Prostate gland (tissue), 2 donors: ENCODE data around the gene GP9.

Experiments
- POLR2A ChIP-seq: fragments of 450-650 bp; IDR thresholded peaks from one replicate; pipeline ENCODE4 v1.6.1; 2016; ENCODE audit warnings: antibody characterized with exemption, mild to moderate bottlenecking
- POLR2AphosphoS5 ChIP-seq: sonication (generic); formaldehyde crosslinking; IDR thresholded peaks from one replicate; pipeline ENCODE4 v1.6.1; 2017; ENCODE audit warnings: antibody characterized with exemption
- TF ChIP-seq, protein P1 (sequence below), 4 experiments: fragments of 200-600 bp in 2 of 4; fragments of 450-650 bp in 2 of 4; sonication (generic) in 2 of 4; IDR thresholded peaks; 1 replicate in 3 of 4; 2 replicates in 1 of 4; pipeline ENCODE4 v1.5.1; 2016 to 2019; ENCODE audit warnings: antibody characterized with exemption in 4 of 4, mild to moderate bottlenecking in 2 of 4, moderate library complexity in 2 of 4

DNA sequence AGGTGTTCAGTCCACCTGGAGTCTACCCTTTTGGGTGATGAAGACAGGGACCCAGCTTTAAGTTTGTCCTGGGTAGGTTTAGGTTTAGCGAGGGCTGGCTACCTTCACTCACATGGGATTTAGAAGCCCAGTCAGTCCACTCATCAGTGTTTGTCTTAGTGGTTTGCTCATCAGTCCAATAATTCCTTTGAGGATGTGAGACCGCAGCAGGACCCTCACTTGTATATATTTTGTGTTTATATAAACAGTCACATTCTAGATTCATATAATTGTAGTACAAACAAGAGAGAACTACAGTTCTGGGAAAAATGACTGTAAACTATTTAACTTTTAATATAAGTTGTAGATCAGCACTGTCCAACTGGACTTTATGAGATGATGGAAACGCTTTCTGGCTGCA lies 41.3 kb upstream of the GP9 start:
- TF ChIP-seq POLR2AphosphoS5 = no peak
- no peak for TF ChIP-seq POLR2A
- TF ChIP-seq, protein P1, sequence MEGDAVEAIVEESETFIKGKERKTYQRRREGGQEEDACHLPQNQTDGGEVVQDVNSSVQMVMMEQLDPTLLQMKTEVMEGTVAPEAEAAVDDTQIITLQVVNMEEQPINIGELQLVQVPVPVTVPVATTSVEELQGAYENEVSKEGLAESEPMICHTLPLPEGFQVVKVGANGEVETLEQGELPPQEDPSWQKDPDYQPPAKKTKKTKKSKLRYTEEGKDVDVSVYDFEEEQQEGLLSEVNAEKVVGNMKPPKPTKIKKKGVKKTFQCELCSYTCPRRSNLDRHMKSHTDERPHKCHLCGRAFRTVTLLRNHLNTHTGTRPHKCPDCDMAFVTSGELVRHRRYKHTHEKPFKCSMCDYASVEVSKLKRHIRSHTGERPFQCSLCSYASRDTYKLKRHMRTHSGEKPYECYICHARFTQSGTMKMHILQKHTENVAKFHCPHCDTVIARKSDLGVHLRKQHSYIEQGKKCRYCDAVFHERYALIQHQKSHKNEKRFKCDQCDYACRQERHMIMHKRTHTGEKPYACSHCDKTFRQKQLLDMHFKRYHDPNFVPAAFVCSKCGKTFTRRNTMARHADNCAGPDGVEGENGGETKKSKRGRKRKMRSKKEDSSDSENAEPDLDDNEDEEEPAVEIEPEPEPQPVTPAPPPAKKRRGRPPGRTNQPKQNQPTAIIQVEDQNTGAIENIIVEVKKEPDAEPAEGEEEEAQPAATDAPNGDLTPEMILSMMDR (IDR thresholded peaks at IDR 0.05) = no peak
